ENCODE measurements around the gene OSBPL2. TPM values are rescaled to one million over a fixed set of nuclear protein-coding genes. Genes with fewer than 3 reads are reported as not detected.

Gene OSBPL2
- total RNA-seq, 1 experiment from 2014 or later = 41.4 TPM

- H3K9me3 ChIP-seq (ENCODE audit: control insufficient read depth, insufficient read depth, low read depth, low read length) = no peaks in the 10 kb centered on the region
- in situ Hi-C loops (cut with HindIII; ENCODE audit: low pct_unique_long_range_greater_than_20kb, low sequenced_read_pairs) (no loop called here), intact Hi-C loops (cut with micrococcal nuclease; ENCODE audit: unreplicated experiment) (no loop called here)
- H3K4me1 ChIP-seq (ENCODE audit: control insufficient read depth, insufficient read depth, low read length) = no peaks in the 10 kb centered on the region
- ChIA-PET CTCF (interaction anchor here (0.7 kb wide), 1 partner anchor 157 kb away, joined by 5 read pairs; no protein-coding TSS in a partner anchor), POLR2A (no interaction called here)
- no peak overlapping the region for H3K27ac ChIP-seq (ENCODE audit: low read length)
- no peaks in the 10 kb centered on the region for H3K36me3 ChIP-seq (ENCODE audit: control insufficient read depth, insufficient read depth, low read length)
- no peak for ATAC-seq
- no peaks in the 10 kb centered on the region for H3K27me3 ChIP-seq (ENCODE audit: control insufficient read depth, insufficient read depth, low read length)
- DNase-seq (ENCODE audit: low read depth, low spot score) = no peak
- TF ChIP-seq, protein P1, sequence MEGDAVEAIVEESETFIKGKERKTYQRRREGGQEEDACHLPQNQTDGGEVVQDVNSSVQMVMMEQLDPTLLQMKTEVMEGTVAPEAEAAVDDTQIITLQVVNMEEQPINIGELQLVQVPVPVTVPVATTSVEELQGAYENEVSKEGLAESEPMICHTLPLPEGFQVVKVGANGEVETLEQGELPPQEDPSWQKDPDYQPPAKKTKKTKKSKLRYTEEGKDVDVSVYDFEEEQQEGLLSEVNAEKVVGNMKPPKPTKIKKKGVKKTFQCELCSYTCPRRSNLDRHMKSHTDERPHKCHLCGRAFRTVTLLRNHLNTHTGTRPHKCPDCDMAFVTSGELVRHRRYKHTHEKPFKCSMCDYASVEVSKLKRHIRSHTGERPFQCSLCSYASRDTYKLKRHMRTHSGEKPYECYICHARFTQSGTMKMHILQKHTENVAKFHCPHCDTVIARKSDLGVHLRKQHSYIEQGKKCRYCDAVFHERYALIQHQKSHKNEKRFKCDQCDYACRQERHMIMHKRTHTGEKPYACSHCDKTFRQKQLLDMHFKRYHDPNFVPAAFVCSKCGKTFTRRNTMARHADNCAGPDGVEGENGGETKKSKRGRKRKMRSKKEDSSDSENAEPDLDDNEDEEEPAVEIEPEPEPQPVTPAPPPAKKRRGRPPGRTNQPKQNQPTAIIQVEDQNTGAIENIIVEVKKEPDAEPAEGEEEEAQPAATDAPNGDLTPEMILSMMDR (IDR thresholded peaks at IDR 0.05) = no peak
- TF ChIP-seq POLR2AphosphoS5 (IDR thresholded peaks at IDR 0.05; ENCODE audit: low read depth, low read length) = no peak
- TF ChIP-seq, protein P2, sequence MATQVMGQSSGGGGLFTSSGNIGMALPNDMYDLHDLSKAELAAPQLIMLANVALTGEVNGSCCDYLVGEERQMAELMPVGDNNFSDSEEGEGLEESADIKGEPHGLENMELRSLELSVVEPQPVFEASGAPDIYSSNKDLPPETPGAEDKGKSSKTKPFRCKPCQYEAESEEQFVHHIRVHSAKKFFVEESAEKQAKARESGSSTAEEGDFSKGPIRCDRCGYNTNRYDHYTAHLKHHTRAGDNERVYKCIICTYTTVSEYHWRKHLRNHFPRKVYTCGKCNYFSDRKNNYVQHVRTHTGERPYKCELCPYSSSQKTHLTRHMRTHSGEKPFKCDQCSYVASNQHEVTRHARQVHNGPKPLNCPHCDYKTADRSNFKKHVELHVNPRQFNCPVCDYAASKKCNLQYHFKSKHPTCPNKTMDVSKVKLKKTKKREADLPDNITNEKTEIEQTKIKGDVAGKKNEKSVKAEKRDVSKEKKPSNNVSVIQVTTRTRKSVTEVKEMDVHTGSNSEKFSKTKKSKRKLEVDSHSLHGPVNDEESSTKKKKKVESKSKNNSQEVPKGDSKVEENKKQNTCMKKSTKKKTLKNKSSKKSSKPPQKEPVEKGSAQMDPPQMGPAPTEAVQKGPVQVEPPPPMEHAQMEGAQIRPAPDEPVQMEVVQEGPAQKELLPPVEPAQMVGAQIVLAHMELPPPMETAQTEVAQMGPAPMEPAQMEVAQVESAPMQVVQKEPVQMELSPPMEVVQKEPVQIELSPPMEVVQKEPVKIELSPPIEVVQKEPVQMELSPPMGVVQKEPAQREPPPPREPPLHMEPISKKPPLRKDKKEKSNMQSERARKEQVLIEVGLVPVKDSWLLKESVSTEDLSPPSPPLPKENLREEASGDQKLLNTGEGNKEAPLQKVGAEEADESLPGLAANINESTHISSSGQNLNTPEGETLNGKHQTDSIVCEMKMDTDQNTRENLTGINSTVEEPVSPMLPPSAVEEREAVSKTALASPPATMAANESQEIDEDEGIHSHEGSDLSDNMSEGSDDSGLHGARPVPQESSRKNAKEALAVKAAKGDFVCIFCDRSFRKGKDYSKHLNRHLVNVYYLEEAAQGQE (IDR thresholded peaks at IDR 0.05; ENCODE audit: insufficient read depth in 1 of 2, low read depth in 2 of 2, low read length in 1 of 2) = no peak
- no peak for TF ChIP-seq SIN3A (IDR thresholded peaks at IDR 0.05; ENCODE audit: borderline replicate concordance, insufficient read depth, low read depth, low read length)
- TF ChIP-seq TCF7L2 (IDR thresholded peaks at IDR 0.05; ENCODE audit: low read depth, low read length) = no peak
- H3K4me3 ChIP-seq (ENCODE audit: low read depth in 2 of 2, low read length in 2 of 2) = no peak overlapping the region
- BruUV-seq (replicated peaks) = no TSS peak
Measured at GRCh38 chr20:62246872-62247652, 8.7 kb downstream of the OSBPL2 start.

DNA sequence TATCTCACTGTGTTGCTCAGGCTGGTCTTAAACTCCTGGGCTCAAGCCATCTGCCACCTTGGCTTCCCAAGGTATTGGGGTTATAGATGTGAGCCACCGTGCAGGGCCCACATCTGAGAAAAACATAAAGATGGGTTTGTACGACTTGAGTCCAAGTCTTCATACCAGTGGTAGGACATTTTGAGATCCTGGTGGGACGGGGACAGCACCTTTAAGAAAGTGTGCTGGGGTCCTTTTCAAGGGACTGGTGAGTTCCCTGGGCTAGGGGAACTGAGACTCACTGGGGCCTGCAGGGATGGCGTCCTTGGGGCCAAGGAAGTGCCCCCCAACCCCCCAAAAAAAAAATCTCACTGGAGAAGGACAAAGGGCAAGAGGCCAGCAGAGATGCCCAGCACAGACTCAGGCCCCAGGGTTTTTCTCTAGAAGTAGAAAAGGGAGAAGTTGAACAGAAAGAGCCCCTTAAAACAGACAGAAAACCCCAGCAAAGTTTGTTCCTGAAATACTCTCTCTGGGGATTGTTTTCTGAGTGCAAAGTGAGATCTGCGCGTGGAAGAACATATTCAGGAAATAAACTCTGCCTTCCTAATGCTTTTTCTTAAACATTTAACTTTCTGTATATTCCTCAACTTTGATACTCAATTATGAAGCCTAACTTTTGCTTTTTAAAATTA is 10.7 kb downstream of the OSBPL2 start:
- intact Hi-C loops (cut with micrococcal nuclease; ENCODE audit: unreplicated experiment) = no loop called here
- CTCF ChIA-PET = no interaction called here

More for the DNA sequence above, 10.7 kb downstream of the OSBPL2 start:
- TF ChIP-seq, protein P2 (IDR thresholded peaks at IDR 0.05; ENCODE audit: insufficient read depth in 1 of 2, low read depth in 2 of 2, low read length in 1 of 2) = no peak
- TF ChIP-seq SIN3A (IDR thresholded peaks at IDR 0.05; ENCODE audit: borderline replicate concordance, insufficient read depth, low read depth, low read length) (no peak), POLR2AphosphoS5 (IDR thresholded peaks at IDR 0.05; ENCODE audit: low read depth, low read length) (no peak), TCF7L2 (IDR thresholded peaks at IDR 0.05; ENCODE audit: low read depth, low read length) (no peak)
- TF ChIP-seq, protein P1 (IDR thresholded peaks at IDR 0.05) = no peak
- Histone ChIP-seq H3K36me3 (ENCODE audit: control insufficient read depth, insufficient read depth, low read length) (no peaks in the 10 kb centered on the region), H3K4me3 (ENCODE audit: low read depth in 2 of 2, low read length in 2 of 2) (no peak overlapping the region), H3K4me1 (ENCODE audit: control insufficient read depth, insufficient read depth, low read length) (no peaks in the 10 kb centered on the region; the same call in 1 of the 2 replicates), H3K9me3 (ENCODE audit: control insufficient read depth, insufficient read depth, low read depth, low read length) (no peaks in the 10 kb centered on the region), H3K27ac (ENCODE audit: low read length) (no peak overlapping the region), H3K27me3 (ENCODE audit: control insufficient read depth, insufficient read depth, low read length) (no peaks in the 10 kb centered on the region)
- in situ Hi-C loops (cut with HindIII; ENCODE audit: low pct_unique_long_range_greater_than_20kb, low sequenced_read_pairs) = no loop called here
- POLR2A ChIA-PET = no interaction called here
- BruUV-seq (replicated peaks) = no TSS peak
- no peak for DNase-seq (ENCODE audit: low read depth, low spot score)
- ATAC-seq = no peak
